ENCODE data around the gene MORN5. TPM values are rescaled to one million over a fixed set of nuclear protein-coding genes. Genes with fewer than 3 reads are reported as not detected.

MORN5 gene
- total and polyA plus RNA-seq, 2 experiments from 2014 or later: not detected

DNA sequence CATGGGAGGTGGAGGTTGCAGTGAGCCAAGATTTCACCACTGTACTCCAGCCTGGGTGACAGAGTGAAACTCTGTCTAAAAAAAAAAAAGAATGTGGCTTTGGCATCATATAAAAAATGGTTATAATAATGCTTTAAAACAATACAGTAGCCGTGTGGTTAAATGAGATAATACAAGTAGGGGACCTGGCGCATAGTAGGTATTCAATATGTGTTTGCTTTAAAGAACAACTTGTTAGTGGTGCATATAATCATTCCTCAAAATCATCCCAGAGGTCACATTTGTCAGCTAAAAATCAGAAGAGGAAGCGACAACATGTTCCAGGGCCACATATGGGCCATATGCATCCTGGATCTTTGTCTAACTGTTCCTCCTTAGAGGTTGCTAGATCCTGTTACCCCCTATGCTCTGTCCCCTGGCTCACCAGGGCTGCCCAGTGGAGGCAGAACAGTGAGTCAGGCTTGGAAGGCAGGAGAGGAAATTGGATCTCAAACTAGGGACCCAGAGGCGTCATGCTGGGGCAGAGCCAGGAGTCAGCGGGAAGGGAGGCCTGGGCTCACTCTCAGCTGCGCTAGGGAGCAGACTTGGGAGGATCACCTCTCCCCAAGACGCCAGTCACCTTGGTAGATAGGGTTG lies 41.4 kb downstream of the MORN5 start:
- H3K4me2 ChIP-seq: no peak overlapping the region
- Mint-ChIP-seq H3K27ac (no peak overlapping the region), H3K9me3 (no peaks in the 10 kb centered on the region; the same call in 2 of the 3 replicates), H3K4me1 (peaks cover 20% of the 10 kb centered on the region), H3K4me3 (no peak overlapping the region), H3K36me3 (ENCODE audit: low read depth) (no peaks in the 10 kb centered on the region), H3K27me3 (ENCODE audit: insufficient read depth, low read depth, poor library complexity) (peaks cover 4% of the 10 kb centered on the region)
- no peaks in the 10 kb centered on the region for H3K36me3 ChIP-seq (ENCODE audit: insufficient read depth)
- no peak for DNase-seq (ENCODE audit: low spot score)
- peaks cover 13% of the 10 kb centered on the region for H3K4me1 ChIP-seq (ENCODE audit: insufficient read depth)
- H3K9me2 ChIP-seq (ENCODE audit: insufficient read depth): 0 out of 2 replicates have a peak, but pooled peaks cover 5% of the 10 kb centered on the region
- H3K27ac ChIP-seq (ENCODE audit: low read depth): no peak overlapping the region
- no peaks in the 10 kb centered on the region for H3F3A ChIP-seq (replicated peaks; ENCODE audit: low read depth)
- ATAC-seq: no peak
- H3K79me2 ChIP-seq (replicated peaks; ENCODE audit: insufficient read depth): no peaks in the 10 kb centered on the region
- TF ChIP-seq NANOG (IDR thresholded peaks at IDR 0.05; ENCODE audit: borderline replicate concordance): no peak
- TF ChIP-seq, protein P1, sequence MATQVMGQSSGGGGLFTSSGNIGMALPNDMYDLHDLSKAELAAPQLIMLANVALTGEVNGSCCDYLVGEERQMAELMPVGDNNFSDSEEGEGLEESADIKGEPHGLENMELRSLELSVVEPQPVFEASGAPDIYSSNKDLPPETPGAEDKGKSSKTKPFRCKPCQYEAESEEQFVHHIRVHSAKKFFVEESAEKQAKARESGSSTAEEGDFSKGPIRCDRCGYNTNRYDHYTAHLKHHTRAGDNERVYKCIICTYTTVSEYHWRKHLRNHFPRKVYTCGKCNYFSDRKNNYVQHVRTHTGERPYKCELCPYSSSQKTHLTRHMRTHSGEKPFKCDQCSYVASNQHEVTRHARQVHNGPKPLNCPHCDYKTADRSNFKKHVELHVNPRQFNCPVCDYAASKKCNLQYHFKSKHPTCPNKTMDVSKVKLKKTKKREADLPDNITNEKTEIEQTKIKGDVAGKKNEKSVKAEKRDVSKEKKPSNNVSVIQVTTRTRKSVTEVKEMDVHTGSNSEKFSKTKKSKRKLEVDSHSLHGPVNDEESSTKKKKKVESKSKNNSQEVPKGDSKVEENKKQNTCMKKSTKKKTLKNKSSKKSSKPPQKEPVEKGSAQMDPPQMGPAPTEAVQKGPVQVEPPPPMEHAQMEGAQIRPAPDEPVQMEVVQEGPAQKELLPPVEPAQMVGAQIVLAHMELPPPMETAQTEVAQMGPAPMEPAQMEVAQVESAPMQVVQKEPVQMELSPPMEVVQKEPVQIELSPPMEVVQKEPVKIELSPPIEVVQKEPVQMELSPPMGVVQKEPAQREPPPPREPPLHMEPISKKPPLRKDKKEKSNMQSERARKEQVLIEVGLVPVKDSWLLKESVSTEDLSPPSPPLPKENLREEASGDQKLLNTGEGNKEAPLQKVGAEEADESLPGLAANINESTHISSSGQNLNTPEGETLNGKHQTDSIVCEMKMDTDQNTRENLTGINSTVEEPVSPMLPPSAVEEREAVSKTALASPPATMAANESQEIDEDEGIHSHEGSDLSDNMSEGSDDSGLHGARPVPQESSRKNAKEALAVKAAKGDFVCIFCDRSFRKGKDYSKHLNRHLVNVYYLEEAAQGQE (IDR thresholded peaks at IDR 0.05; ENCODE audit: unreplicated experiment): no peak
- TF ChIP-seq STAT1 (IDR thresholded peaks at IDR 0.05; ENCODE audit: unreplicated experiment): no peak
- no peaks in the 10 kb centered on the region for H3K27me3 ChIP-seq (ENCODE audit: insufficient read depth)
- no peak overlapping the region for H2AFZ ChIP-seq
- H4K20me1 ChIP-seq (replicated peaks; ENCODE audit: insufficient read depth): no peaks in the 10 kb centered on the region
- no peak overlapping the region for H3K4me3 ChIP-seq

DNA sequence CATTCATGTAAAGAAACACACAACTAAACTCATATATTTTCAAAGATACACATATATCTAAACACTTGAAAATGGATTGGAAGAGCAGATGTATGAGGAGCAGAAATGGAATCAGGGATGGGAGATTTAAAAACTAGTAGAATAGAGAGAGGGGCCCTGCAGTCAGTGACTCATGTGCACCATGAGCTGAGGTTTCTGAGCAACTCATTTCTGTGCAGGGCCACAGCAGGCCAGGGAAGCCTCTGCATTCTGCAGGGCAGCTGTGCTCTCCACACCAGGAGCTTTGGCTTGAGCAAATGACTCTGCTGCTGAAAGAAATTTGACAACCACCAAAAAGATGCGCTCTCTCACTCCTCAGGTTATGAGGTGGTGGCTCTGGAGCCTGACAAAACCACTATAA lies 41.9 kb downstream of the MORN5 start:
- no peaks in the 10 kb centered on the region for H3F3A ChIP-seq (replicated peaks; ENCODE audit: low read depth)

DNA sequence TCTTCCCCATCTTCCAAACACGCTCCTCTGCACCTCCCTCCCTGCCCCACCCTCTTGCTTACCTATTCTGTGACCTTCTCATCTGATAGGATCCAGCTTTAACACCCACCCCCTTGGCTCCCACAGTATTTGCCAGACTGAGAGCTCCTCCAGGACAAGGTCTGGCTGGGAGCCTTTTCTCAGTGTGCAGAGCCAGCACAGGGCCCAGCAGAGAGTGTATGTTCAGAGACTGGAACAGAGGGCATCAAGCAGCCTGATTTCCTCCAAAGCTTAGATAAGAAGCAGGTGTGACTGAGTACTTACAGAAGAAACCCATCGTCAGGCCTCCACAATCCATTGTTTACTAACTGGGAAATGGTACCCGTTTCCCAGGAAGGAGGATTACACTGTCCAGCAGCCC lies 42.4 kb downstream of the MORN5 start:
- ATAC-seq (no peak), DNase-seq (ENCODE audit: low spot score) (no peak)
- Histone ChIP-seq H3K27ac (ENCODE audit: low read depth) (no peak overlapping the region), H2AFZ (no peak overlapping the region), H3K4me1 (ENCODE audit: insufficient read depth) (peaks cover 13% of the 10 kb centered on the region), H4K20me1 (replicated peaks; ENCODE audit: insufficient read depth) (no peaks in the 10 kb centered on the region), H3K79me2 (replicated peaks; ENCODE audit: insufficient read depth) (no peaks in the 10 kb centered on the region), H3F3A (replicated peaks; ENCODE audit: low read depth) (no peaks in the 10 kb centered on the region), H3K4me3 (no peak overlapping the region), H3K9me2 (ENCODE audit: insufficient read depth) (0 out of 2 replicates have a peak, but pooled peaks cover 5% of the 10 kb centered on the region), H3K27me3 (ENCODE audit: insufficient read depth) (no peaks in the 10 kb centered on the region), H3K4me2 (no peak overlapping the region), H3K36me3 (ENCODE audit: insufficient read depth) (no peaks in the 10 kb centered on the region)
- peaks cover 19% of the 10 kb centered on the region for H3K4me1 Mint-ChIP-seq
- no peak overlapping the region for H3K27ac Mint-ChIP-seq
- H3K36me3 Mint-ChIP-seq (ENCODE audit: low read depth): no peaks in the 10 kb centered on the region
- H3K27me3 Mint-ChIP-seq (ENCODE audit: insufficient read depth, low read depth, poor library complexity): peaks cover 8% of the 10 kb centered on the region
- H3K4me3 Mint-ChIP-seq: no peak overlapping the region
- no peaks in the 10 kb centered on the region; the same call in 2 of the 3 replicates for H3K9me3 Mint-ChIP-seq
- TF ChIP-seq, protein P2, sequence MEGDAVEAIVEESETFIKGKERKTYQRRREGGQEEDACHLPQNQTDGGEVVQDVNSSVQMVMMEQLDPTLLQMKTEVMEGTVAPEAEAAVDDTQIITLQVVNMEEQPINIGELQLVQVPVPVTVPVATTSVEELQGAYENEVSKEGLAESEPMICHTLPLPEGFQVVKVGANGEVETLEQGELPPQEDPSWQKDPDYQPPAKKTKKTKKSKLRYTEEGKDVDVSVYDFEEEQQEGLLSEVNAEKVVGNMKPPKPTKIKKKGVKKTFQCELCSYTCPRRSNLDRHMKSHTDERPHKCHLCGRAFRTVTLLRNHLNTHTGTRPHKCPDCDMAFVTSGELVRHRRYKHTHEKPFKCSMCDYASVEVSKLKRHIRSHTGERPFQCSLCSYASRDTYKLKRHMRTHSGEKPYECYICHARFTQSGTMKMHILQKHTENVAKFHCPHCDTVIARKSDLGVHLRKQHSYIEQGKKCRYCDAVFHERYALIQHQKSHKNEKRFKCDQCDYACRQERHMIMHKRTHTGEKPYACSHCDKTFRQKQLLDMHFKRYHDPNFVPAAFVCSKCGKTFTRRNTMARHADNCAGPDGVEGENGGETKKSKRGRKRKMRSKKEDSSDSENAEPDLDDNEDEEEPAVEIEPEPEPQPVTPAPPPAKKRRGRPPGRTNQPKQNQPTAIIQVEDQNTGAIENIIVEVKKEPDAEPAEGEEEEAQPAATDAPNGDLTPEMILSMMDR (conservative IDR thresholded peaks at IDR 0.05; ENCODE audit: low read depth in 2 of 2): no peak
- TF ChIP-seq, protein P3, sequence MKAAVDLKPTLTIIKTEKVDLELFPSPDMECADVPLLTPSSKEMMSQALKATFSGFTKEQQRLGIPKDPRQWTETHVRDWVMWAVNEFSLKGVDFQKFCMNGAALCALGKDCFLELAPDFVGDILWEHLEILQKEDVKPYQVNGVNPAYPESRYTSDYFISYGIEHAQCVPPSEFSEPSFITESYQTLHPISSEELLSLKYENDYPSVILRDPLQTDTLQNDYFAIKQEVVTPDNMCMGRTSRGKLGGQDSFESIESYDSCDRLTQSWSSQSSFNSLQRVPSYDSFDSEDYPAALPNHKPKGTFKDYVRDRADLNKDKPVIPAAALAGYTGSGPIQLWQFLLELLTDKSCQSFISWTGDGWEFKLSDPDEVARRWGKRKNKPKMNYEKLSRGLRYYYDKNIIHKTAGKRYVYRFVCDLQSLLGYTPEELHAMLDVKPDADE (IDR thresholded peaks at IDR 0.05): no peak
- TF ChIP-seq NANOG (IDR thresholded peaks at IDR 0.05; ENCODE audit: borderline replicate concordance) (no peak), ZNF331 (CRISPR knock-in tag; IDR thresholded peaks at IDR 0.05; ENCODE audit: low read depth) (no peak), CREB1 (CRISPR knock-in tag; IDR thresholded peaks at IDR 0.05; ENCODE audit: low read depth) (no peak)
- TF ChIP-seq, protein P1 (IDR thresholded peaks at IDR 0.05; ENCODE audit: unreplicated experiment): no peak

More for the DNA sequence above, 41.9 kb downstream of the MORN5 start:
- Mint-ChIP-seq H3K27me3 (ENCODE audit: insufficient read depth, low read depth, poor library complexity) (peaks cover 6% of the 10 kb centered on the region), H3K27ac (no peak overlapping the region), H3K36me3 (ENCODE audit: low read depth) (no peaks in the 10 kb centered on the region), H3K4me1 (peaks cover 20% of the 10 kb centered on the region), H3K9me3 (no peaks in the 10 kb centered on the region; the same call in 2 of the 3 replicates), H3K4me3 (no peak overlapping the region)
- no peak overlapping the region for H2AFZ ChIP-seq
- no peak for ATAC-seq
- no peaks in the 10 kb centered on the region for H3K27me3 ChIP-seq (ENCODE audit: insufficient read depth)
- H3K4me1 ChIP-seq (ENCODE audit: insufficient read depth): peaks cover 13% of the 10 kb centered on the region
- H4K20me1 ChIP-seq (replicated peaks; ENCODE audit: insufficient read depth): no peaks in the 10 kb centered on the region
- no peak overlapping the region for H3K4me2 ChIP-seq
- 0 out of 2 replicates have a peak, but pooled peaks cover 5% of the 10 kb centered on the region for H3K9me2 ChIP-seq (ENCODE audit: insufficient read depth)
- no peak overlapping the region for H3K27ac ChIP-seq (ENCODE audit: low read depth)
- DNase-seq (ENCODE audit: low spot score): no peak
- no peaks in the 10 kb centered on the region for H3K79me2 ChIP-seq (replicated peaks; ENCODE audit: insufficient read depth)
- TF ChIP-seq POLR2AphosphoS5 (IDR thresholded peaks at IDR 0.05; ENCODE audit: low read depth): no peak
- no peak overlapping the region for H3K4me3 ChIP-seq
- no peaks in the 10 kb centered on the region for H3K36me3 ChIP-seq (ENCODE audit: insufficient read depth)
